T-helper 1 cell (primary cell): ENCODE data around the gene DGKQ.
A peak's percentile ranks its signal among the peaks of the same experiment; 100 is the strongest.
"Not testable (repeated sequence)": the region's sequence is repeated elsewhere in the genome, so short reads cannot be mapped to it uniquely, and the experiment has no call there.

Source experiments
- DNase-seq, 5 donors: peaks; one replicate each; pipeline ENCODE4 v3.0.0-alpha.2; 2012 to 2020

DGKQ gene

DNA sequence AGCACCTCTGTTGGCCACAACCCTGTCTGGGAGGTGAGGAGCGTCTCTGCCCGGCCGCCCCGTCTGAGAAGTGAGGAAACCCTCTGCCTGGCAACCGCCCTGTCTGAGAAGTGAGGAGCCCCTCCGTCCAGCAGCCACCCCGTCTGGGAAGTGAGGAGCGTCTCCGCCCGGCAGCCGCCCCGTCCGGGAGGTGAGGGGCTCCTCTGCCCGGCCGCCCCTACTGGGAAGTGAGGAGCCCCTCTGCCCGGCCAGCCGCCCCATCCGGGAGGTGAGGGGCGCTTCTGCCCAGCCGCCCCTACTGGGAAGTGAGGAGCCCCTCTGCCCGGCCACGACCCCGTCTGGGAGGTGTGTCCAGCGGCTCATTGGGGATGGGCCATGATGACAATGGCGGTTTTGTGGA is 2.6 kb upstream of the DGKQ start:
- DNase-seq: not testable (repeated sequence)

DNA sequence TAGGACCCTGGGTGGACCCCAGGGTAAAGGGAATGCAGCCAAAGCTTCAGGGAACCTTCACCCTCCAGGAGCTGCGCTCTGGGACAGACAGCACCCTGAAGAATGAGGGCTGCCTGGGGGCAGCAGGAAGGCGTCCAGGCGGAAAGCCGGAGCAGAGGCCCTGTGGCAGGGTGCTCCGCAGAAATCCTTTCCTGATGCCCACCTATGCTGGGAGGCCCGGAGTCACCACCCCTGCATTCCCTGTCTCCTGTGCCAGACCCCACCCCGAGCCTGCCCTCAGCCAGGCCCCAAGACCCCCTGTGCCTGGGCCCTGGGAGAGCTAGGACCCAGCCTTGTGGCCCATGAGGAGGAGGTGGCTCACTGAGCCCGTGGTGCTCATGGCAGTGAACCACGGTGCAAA is 1.3 kb upstream of the DGKQ start:
- no peak for DNase-seq

DNA sequence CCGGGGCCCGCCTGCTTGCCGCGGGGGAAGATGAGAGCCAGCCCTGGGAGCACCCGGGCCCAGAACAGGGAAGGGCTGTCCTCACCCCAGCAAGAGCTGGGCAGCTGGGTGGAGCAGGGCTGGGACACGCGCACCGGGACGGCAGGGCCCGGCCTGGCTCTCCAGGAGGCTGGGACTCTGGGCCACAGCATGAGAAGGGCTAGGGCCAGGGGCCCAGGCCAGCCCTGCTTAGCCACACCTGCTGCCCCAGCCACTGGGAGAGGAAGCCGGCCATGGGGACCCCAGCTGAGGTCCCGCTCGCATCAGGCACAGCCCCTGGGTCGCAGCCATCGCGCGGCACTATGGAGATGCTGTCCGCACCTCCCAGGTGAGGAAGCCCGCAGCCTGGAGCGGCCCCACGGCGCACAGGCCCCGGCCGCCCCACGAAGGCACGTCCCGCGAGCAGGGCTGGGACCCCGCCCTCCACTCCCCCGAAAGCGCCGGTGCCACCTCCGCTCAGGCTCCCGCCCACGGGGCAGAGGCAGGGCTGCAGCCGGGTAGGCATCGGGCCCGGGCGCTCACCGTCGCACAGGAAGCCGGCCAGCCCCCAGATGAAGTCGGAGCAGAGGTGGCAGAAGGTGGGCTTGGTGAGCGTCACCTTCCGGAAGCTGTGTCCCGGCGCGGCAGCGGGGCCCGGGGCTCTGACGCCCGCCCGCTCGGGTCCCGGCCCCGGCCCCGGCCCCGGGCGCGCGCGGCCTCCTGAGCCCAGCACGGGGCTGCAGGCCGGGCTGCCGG is 531 bp downstream of the DGKQ start:
- peak; percentile 33 to 59 (median 45) for DNase-seq

DNA sequence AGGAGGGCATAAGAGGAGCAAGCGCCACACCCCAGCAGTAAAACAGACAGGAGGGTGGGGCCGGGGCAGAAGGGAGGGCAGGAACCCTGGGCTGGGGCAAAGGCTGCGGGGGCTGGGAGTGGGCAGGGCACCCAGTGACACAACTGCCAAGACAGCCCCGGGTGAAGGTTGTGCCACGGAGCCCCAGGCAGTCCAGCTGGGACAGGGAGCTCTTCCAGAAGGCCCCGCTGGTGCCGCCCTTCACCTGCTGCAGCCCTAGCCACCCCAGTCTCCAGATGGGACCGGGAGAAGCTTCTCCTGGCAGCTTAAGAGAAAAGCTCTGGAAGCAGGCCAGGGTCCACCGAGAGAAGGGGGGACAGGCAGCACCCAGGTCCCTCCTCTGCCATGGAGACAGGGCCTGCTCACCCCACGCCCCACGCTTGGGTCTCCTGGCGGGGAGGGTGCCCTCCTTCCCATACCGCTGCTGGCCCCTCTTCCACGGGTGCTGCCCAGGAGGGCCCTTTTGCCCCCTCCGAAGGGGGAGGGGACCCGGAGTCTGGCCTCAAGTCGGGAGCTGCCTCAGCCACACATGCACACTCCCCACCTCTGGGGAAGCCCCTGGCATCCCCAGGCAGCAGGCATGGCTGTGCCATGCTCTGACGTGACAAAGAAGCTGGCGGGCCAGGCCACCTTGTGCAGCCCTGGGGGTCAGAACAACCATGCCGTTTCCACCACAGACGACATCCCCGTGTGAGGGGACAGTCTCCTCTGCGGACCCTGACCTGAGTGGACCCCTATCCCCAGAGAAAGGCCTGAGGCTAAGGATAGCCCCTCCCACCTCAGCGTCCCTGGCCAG is 1.5 kb downstream of the DGKQ start:
- no peak for DNase-seq

DNA sequence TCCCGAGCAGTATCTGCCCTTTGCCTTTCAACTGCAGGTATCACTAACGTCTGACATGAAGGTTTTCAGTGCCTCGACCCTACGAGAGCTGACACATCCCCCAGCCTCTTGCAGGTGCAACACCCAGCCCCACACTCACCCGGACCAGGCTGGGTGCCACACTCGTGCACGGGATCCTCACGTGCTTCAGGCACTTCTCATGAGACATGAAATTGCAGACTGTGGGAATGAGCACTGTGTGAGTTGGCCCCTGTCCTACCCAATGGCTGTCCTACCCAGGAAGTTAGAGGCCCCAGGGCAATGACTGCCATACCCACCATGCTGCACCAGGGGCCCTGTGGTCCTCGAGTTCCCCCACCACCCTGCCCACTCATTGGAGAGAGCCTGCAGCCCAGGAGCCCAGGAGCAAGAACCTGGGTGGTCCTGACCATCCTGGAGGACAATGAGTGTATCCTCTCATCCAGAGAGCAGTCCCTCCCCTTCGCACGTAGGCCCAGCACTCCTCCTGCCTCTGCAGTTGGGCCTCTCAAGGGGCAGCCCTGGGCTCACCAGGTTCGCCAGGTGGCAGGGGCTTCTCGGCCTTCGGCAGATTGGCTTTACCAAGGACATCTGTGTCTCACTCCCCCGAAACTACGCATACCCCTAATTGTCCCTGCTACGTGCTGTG is 2.4 kb downstream of the DGKQ start:
- no peak for DNase-seq

DNA sequence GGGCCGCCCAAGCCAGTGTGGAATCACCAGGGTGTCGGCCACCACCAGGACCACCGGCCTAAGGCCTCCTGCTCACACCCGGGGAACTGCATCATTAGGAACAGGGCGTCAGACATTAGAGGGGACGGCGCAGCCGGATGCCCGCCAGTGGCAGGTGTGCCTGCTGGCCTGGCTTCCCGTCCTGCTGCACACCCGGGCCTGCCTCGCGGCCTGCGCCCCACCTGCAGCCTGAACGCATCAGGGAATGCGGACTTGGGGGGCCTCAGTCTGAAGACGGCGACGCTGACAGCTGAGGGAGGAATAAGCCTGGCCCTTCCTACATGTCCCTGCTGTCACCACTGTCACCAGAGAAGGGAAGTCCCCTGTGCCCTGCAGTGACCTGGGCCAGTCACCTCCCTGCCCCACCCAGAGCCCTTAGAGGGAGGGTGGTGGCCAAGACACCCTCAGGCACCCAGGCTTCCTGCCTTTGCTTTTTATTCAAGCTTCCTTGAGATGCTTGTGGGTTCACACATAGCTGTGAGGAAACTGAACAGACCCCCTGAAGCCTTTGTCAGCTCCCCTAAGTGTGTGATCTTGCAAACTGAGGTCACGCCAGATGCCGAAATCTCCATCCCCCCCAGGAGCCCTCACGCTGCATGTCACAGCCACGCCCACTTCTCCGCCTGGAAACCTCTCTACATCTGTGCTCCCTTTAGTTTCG is 3.2 kb downstream of the DGKQ start:
- DNase-seq: no peak

DNA sequence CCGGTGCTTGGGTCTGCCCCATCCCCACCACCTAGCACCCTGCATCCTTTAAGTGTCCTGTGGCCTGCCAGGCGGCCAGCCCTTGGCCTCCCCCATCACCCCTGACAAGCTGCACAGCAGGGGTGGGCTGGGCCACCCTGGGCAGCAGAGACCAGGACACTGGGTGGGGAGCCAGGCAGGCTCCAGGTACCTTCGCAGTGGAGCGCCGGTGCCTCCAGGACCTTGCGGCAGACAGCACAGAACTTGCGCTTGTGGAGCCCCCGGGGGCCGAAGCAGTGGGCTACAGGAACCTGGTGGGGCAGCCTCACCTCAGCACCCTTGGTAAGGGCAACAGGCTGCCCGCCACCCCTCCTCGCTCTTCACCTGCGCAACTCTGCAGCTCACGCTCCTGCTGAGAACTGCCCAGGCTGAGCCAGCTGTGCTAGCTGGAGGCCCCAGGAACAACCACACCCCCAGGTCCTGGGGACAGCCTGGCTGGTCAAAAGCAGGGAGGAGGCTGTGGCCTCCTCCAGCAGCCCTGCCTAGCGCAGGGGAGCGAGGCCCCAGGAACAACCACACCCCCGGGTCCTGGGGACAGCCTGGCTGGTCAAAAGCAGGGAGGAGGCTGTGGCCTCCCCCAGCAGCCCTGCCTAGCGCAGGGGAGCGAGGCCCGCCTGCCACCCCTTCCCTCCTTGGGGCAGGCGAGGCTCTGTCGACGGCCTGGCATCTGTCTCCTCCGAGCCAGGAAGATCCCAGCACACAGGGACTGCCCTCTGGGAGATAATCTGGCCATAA is 4.6 kb downstream of the DGKQ start:
- no peak for DNase-seq

DNA sequence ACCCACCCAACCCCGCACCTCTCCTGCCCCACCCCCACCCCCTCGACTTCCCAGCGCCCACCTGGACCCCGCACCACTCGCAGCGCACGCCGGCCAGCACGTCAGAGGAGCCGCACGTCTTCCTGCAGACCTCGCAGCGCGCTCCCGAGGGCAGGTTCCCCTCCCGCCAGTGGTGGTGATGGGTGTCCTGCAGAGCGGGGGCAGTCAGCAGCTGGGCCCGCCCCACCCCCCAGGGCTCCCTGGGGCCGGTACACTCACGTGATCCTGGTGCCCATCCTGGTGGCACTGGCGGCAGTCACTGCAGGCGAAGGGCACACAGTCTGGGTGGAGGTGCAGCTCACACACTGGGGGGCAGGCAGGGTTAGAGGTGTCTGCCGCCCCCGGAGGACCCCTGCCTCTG is 5.1 kb downstream of the DGKQ start:
- no peak for DNase-seq

DNA sequence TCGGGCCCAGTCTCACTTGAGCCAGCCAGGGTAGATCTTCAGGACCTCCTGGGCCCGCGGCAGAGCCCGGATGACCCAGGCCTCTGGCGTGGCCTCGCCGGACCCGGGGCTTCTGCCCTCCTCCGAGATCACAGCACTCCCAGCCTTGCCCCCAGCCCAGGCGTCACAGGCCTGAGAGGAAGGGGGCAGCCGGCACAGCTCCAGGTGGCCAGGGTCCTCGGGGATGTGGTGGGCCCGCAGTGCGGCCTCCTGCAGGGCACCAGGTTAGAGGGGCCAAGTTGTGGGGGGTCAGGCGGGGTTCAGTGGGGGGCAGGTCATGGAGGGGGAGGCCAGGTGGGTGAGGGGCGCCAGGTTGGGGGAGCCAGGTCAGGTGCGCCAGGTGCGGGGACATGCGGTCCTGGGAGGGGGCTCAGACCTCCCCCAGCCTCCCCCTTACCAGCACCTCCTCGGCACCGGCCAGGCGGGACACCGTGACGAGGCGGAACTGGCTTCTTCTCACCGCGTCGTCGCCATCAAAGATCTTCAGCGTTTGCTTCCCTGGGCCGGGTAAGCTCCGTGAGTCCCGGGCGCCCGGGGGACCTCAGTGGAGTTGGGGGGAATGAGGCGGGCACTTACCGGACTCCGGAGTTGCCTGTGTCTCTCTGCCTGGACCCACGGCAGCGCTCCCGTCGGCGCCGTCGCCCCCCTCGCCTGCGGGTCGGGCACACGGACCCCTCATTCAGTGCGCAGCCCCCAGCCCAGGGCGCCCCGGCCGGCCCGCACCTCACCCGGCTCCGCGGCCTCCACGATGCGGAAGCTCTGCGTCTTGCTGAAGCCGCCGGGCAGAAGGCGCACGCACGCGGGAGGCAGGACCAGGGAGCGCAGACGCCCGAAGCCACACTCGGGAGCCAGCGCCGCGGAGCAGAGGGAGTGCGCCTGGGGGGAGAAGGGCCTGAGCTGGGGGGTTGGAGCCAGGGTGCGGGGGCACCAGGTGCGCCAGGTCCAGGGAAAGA is 6.0 kb downstream of the DGKQ start:
- no peak for DNase-seq

DNA sequence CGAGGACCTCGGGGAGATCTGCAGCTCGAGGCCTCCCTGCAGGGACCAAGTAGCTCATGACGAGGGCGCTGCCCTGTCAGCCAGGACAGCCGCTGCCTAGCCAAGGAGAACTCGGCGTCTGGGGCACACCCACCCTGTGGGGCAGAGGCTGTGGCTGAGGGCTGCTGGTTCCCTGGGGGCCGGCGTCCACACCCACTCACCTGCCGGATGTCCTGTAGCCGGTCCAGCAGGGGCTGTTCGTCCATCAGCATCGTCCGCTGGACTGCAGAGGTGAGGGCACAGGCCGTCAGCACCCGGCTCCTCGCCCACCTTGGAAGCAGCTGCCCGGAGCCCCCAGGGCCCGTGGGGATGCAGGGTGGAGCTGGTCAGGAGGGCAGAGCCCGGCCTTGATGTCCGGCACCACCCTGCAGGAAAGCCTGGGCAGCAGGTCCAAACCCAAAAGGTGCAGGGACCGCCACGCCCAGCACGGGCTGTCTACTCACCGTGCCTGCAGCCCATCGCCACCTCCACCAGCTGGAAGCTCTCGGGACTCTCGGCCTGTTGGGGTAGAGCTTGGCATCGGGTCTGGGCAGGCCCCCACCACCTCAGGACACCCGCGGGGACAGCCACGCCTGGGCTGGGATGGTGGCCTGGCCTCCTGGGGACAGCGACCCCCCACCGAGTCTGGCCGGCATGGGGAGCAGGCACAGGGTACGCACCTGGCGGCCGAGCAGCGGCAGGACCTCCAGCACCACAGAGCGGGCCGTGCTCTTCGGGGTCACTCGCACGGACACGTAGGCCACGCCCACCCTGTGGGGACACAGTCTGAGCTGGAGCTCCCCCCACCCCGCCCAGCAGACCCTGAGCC is 6.9 kb downstream of the DGKQ start:
- no peak for DNase-seq

DNA sequence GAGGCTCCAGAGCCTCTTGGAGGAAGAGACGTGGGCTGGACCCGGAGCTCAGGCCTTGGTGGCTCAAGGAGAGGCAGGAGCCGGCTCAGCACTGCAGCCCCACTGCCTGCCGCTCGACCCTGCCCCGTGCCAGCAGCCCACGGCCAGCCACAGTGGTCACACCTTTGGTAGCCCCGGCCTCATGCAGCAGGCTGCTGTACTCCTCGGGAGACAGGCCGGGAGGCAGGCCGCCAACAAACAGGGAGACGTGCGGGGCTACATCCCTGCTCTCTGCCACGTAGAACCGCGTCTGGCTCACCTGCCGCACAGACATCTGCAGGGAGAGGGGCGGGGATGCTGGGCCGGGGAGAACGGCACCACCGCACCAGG is 7.6 kb downstream of the DGKQ start:
- DNase-seq: no peak

DNA sequence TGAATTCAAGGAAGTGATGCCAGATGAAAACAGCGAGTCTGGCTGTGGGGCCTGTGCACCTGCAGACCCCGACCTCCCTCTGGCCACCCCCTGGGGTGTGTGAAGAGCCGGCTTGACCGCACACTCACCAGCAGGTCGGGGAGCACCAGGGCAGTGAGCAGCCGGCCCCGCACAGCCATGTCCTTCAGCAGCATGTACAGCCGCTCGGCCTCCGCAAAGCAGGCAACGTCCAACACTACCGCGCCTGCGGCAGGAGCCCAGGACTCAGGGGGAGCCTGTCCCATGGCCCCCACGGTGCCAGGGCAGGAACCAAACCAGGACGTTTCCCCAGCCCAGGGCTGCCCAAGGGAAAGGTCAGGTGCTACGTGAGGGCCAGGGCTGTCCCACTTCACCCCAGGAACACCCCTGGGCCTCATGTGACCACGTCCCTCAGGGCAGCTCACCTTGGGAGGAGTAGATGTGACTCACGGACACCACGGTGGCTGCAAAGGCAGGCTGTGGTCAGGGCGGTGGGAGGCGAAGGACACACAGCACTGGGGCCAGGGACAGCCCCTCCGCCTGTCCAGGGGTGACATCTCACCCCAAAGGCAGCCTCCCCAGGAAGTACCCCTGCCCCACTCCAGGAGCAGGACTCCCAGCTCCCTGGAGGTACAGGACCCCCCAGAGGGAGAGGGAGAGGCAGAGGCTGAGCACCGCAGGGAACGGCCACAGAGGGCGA is 8.2 kb downstream of the DGKQ start:
- DNase-seq: no peak

DNA sequence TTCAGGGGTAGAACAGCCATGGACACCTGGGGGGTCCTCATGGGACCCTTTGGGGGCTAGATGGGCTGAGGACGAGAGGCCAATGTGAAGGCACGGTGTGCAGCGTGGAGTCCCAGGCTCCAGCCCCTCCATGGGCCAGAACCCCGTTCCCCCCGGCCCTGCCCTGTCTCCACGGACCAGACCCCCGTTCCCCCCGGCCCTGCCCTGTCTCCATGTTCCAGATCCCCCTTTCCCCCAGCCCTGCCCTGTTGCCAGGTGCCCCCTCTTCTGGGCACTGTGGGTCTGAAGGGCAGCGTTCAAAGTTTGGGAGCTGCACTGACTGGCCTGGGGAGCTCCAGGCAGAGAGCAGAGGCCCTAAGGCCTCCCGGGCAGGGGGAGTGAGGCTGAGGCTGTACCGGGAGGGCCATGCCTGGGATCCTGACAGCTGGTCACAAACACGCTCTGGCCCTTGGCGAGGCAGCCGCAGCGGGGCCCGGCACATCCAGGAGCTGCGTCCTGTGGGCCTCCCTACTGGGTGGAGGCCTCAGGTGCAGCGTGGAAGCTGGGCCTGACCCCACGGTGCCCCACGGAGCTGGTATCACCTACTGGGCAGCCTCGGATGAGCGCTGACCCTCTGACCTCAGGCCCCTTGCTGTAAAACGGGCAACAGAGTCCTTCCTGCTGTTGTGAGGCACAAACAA is 8.9 kb downstream of the DGKQ start:
- DNase-seq: no peak

DNA sequence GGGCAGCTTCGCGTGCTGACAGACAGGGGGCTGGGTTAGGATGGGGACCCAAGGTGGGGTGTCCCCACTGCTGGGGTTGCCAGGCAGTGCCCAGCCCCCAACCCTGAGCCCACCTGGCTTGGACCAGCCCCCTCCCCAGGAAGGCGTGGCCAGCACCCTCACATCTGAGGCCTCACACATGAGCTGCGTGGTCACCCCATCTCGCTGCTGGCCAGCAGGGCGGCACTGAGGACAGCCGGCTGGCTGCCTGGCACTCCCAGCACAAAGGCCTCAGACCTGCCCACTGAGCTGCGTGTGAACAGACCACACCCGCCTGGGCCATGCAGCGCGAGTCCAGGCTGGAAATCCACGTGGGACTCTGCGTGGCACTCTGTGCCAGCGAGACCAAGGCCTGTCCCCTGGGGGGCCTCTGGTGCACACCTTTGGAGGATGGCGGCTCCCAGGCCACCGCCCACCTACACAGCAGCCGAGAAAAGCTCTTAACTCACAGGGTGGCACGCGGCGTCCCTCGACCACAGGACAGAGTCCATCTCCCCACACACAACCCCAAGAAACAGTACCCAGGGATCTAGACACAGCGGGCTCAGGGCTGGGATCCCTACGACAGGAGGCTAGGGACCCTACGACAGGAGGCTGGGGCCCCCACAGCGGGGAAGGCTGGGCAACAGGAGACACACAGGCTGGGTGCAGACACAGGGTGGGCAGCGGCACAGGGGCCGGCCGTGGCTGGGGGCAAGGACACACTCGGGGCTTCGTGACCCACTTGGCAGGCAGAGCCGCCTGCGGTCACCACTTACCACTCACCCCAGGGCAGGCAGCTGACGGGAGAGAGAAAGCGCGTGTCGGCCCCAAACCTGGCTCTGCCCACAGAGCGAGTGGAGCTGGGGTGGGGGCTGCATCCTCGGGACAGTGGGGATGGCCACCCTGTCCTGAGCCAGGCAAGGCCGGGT is 9.8 kb downstream of the DGKQ start:
- no peak for DNase-seq

DNA sequence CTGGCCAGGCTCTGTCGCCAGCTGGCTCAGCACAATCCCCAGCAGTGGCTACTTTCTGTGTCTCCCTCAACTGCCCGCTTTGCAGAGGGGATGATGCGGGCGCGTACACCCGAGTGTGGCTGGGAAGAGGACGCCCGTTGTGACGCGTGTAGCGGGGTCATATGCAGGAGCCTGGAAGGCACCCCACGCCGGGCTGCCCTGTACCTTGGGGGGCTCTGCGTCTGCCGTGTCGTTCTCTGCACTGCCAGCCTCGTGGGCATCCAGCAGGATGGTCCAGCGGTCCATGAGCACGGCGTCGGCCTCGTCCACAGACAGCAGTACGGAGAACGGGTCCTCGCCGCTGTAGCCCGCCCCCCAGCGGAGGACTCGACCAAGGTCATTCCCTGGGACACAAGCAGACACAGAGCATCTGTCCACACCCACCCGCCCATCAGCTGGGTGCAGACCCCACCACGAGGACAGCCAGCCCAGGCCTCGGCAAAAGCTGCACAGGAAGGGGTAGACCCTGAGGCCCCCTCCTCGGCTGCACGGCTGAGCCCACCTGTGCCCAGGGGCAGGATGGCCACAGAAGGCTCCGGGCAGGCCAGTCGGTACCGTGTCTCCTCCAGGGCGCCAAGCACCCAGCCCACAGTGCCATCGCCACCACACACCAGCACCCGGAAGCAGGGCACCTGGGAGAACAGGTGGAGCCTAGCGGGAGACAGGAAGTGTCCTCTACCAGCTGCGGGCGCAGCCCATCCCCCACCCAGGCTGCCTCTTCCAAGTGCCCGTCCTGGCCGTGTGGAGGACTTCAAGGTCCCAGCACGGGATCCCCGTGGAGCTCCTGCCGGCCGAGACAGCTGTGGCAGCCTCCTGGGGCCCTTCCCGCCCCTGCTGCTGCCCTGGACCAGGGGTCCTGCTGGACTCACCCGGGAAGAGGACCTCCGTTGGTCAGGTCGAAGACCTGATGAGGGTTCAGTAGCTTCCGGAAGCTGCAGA is 10.8 kb downstream of the DGKQ start:
- no peak for DNase-seq
